Posterior vena cava (tissue), 2 donors: Measurements from ENCODE around the gene TGFBR3L. TPM values are rescaled to one million over a fixed set of nuclear protein-coding genes. Genes with fewer than 3 reads are reported as not detected.
"Not testable (repeated sequence)": the region's sequence is repeated elsewhere in the genome, so short reads cannot be mapped to it uniquely, and the experiment has no call there.

ENCODE experiments used
- DNase-seq: peaks from one replicate; pipeline ENCODE4 v3.0.0-alpha.2; 2020; ENCODE audit warnings: low spot score
- intact Hi-C, 2 donors: fragments of 100-400 bp; cut with DNase I; formaldehyde crosslinking; loops; one replicate each; pipeline versions ENCODE4 v1.14.1 to v1.14.2; 2022 to 2023
- total RNA-seq, 2 donors: library from RNA; stranded (reverse); fragmentation: NEBNext Ultra II Directional; extraction: Animal tissue kit (Norgen Biotek cat#: 25700); gene quantifications; one replicate each; pipeline ENCODE4 v1.2.1, GENCODE V29; 2021
- donor health status: DM: yes; HTN: yes; CAD: no.
- donor health status: DM: yes; HTN: yes; CAD: no.

The TGFBR3L gene
- total RNA-seq, 2 donors from 2014 or later, result 1.5 to 4.4 TPM

DNA sequence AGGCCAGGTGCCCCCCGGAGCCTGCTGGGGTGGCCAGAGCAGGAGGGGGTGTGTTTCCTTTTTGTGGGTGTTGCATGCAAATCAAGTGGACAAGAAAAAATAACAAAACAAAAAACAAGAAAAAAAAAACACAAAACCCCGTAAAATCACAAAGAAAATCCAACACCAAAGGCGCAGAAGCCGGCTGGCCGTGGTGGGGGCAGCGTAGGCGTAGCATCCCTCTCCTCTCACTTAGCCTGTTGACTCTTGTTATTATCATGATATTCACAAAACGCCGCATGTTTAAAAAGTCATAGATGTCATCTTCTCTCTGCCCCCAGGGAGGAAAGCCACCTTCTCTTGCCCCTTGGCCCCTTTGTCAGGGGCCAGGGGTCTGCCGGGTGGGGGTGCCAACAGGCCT lies 978 bp upstream of the TGFBR3L start:
- intact Hi-C loops, result no loop called here
- DNase-seq, result no peak

DNA sequence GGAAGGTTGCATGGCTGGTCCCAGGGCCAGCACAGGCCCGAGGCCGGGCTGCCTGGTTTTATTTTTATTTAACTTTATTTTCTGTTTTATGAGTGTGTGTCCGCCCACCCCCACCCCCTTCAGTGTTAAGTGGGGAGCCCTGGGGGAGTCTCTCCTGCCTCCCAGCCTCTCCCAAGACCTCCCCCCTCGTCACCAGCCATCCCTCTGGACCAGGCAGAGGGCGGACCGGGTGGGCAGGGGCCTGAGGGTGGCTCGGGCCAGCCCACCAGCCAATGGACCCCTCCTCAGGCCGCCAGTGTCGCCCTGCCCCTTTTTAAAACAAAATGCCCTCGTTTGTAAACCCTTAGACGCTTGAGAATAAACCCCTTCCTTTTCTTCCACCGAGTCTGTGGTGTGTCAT lies 531 bp upstream of the TGFBR3L start:
- no peak for DNase-seq
- intact Hi-C loops, result no loop called here

DNA sequence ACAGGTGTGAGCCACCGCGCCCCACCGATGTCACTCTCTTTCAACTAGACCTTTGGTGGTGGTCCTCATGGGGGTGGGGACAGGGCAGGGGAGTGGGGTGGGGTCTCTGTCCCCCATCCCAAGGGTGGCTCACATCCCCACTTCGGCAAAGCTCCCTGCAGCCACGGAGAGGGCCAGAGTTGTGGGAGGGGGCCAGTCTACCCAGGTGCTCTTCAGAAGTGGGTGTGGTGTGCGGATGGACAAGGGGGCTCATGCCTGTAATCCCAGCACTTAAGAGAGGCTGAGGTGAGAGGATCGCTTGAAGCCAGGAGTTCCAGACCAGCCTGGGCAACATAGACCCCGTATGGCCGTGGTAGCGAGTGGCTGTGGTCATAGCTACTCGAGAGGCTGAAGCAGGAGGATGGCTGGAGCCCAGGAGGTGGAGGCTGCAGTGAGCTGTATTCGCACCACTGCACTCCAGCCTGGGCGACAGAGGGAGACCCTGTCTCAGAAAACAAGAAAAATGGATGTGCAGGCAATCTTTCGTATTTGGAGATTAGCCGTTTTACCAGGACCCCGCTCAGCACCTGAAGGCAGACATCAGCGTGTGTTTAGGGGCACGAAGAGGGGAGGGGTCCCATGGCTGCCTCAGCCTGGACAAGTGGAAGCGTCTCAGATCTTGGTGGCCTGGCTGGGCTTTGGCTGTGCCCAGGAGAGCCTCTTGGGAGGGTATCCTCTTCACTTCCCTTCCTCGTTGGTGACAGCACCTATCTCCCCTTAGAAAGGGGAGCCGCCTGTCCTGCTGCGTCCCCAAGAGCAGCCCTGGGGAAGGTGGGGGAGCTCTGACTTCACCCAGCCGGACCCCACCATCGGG lies 846 bp downstream of the TGFBR3L start:
- DNase-seq, result no peak
- intact Hi-C loops, result no loop called here

DNA sequence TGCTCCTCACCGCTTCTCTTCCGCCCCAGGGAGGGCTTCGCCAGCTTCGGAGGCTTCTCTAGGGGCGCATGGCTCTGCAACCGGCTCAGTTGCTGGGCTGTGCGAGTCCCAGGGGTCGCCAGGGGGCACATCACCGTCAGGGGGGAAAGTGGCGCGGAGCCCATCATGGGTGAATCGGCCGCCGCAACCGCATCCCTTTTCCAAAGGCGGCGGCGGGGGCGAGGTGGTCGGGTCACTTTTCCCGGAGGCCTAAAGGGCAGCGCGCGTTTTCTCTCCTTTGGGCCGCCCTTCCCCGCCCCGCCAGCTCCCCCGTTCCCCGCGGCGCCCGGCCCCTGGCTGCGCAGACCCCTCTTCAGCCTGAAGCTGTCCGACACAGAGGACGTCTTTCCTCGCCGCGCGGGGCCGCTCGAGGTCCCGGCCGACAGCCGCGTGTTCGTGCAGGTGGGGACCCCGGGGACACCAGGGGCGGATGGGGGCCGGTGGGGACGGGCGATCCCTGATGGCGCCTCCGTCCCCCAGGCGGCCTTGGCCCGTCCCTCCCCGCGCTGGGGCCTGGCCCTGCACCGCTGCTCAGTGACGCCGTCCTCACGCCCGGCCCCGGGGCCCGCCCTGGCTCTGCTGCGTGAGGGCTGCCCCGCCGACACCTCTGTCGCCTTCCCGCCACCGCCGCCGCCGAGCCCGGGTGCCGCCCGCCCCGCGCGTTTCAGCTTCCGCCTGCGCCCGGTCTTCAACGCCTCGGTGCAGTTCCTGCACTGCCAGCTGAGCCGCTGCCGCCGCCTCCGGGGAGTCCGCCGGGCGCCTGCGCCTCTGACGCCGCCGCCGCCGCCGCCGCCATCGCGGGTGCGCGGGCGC lies 1.7 kb downstream of the TGFBR3L start:
- no peak for DNase-seq
- intact Hi-C loops, result no loop called here

DNA sequence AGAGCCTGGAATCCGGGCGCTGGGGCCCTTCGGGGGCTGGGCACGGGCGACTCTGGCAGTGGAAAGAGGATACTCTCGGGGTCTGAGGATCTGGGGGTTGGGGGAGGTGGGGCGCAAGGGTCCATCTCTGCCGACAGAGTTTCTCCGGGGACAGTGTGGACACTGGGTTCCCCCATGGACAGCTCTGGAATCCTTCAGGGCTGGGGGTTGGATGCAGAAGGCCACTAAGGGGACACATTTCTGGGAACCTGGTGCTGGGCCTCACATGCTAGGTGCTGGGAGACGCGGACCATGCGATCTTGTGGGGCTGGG lies 2.3 kb downstream of the TGFBR3L start:
- intact Hi-C loops, result no loop called here
- DNase-seq, result no peak

DNA sequence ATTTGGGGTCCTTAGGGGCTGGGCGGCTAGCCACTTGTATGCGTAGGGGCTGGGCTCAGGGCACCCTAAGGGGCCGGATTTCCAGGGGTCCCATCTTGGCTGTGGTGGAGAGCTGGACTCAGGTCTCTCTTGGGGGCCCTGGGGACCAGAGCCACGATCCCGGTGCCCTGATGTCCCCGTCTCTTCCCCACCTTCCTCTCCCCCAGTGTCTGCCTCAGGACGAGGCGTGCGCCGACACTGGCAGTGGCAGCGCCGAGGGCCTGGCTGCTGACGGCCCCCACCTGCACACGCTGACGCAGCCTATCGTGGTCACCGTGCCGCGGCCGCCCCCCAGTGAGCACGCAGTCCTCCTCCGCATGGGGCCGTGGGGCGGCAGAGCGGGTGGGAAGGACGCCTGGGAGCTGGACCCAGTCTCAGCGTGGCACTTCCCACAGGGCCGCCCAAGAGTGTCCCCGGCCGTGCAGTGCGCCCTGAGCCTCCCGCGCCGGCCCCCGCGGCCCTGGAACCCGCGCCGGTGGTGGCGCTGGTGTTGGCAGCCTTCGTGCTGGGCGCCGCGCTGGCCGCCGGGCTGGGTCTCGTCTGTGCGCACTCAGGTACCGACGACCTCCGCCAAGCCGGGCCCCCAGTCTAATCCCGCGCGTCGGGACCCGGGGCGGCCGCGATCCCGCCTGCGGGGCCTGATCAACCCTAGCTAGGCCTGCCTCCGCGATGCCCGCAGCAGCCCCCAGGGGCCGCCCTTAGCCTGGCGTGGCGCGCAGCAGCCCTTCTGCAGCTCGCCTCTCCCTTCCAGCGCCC lies 2.8 kb downstream of the TGFBR3L start:
- intact Hi-C loops, result no loop called here
- DNase-seq, result no peak

DNA sequence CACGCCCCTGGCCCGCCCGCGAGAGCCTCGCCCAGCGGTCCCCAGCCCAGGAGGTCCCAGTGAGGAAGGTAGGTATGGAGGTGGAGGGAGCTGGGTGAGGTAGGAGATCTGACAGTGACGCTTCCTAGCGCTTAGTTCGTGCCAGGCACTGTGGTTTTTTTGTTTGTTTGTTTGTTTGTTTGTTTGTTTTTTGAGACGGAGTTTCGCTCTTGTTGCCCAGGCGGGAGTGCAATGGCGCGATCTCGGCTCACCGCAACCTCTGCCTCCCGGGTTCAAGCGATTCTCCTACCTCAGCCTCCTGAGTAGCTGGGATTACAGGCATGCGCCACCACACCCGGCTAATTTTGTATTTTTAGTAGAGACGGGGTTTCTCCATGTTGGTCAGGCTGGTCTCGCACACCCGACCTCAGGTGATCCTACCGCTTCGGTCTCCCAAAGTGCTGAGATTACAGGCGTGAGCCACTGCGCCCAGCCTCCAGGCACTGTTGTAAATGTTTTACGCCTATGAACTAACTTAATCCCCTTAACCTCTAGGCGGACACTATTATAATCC lies 3.5 kb downstream of the TGFBR3L start:
- intact Hi-C loops, DNase-seq: not testable (repeated sequence)

DNA sequence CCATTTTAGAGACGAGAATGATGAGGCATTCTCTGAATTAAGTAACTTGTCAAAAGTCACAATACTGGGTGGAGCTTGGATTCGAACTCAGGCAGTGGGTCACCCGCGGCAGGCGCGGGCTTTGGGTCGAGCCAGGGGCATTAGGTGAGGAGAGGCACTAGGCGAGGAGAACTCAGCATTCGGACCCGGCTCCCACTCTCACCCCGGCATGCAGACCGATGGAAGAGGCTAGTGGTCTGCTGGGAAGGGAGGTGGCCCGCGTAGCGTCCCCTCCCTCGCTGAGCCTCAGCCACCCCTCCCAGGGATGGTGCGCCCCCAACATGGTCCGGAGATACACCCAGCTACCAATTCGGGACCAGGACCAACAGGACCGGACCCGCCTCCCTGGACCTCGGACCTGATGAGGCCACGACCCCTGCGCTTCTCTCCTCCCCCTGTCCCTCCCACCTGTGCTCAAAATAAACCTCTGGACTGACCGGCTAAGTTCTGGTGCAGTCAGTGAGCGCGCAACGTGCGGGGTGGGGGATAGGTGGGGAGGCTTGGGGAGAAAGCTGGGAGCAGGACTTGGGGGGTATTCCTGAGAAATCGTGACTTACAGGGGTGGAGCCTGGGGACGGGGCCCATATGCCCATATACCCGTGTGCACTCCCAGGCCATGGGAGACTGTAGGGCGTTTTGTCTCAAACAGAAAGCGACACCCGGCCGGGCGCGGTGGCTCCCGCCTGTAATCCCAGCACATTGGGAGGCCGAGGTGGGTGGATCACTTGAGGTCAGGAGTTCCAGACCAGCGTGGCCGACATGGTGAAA lies 4.2 kb downstream of the TGFBR3L start:
- intact Hi-C loops, result no loop called here
- DNase-seq, result no peak

DNA sequence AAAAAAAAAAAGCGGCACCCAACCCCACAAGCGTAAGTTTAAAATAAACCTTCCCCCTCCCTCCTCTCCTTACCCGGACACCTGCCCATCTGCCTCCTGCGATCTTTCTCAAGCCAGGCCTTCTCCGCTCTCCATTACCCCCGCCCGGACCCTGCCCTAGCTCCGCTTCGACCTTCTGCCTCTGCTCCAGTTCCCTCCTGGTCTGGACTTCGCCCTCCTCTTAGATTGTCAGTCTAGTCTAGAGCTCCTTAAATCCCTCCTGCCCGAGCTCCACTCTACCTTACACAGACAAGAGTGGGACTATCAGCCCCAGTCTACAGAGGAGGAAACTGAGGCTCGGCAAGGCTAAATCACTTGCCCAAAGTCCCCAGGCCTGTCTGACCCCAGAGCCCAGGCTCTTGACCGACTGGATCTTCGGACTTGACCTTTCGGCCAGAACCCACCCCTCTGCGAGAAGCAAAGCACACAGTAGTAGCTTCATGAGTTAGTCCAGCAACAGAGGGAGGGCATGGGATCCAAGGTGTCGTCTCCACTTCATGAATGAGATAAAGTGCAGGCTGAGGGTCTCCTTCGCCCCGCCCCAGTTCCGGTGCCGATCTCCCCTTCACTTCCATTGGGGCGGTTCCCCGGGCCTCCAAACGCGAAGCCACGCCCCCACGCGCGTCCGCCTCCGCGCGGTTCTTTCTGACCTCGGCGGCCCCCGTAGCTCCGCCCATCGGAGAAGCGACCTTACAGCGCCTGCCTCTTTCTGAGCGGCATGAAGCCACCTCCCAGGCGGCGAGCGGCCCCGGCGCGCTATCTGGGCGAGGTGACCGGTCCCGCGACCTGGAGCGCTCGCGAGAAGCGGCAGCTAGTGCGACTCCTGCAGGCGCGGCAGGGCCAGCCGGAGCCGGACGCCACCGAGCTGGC lies 5.2 kb downstream of the TGFBR3L start, which contains the start of gene SNAPC2:
TSS of gene SNAPC2 (plus strand) at position 729 of the 909 bp plus-strand sequence. CDS start at position 758, 29 bp downstream.
- peak; percentile 99 for DNase-seq
- intact Hi-C loops, result no loop called here

DNA sequence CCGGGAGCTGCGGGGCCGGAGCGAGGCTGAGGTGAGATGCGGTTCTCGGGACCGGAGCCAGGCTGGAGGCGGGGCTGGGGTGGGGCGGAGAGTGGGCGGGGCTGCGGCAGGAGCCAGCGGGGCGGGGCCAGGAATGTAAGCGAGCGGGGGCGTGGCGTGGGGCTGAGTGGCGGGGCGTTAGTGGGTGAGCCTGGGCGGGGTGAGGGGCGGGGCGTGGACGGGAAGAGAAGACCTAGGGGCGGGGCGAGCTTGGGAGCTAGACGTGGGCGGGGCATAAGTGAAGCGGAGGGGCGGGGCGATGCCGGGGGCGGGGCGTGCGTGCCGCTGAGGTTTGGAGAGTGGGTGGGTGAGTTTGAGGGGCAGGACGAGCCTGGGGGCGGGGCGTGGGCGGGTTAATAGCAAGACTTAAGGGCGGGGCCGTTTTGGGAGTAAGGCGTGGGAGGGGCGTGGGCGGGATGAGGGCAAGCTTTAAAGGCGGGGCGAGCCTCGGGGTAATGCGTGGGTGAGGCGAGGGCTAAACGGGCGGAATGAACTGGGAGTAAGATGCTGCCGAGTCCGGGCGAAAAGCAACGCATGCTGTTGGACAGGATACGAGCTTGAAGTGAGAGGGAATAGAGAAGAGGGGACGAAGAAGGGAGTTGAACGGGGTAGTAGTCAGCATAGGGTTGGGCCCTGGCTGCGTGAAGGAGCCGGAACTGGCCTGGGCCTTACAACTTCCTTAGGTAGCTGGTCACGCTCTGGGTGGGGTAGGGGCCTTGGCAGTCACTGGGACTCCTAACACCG lies 6.1 kb downstream of the TGFBR3L start:
- intact Hi-C loops, result no loop called here
- peak; percentile 100 for DNase-seq

DNA sequence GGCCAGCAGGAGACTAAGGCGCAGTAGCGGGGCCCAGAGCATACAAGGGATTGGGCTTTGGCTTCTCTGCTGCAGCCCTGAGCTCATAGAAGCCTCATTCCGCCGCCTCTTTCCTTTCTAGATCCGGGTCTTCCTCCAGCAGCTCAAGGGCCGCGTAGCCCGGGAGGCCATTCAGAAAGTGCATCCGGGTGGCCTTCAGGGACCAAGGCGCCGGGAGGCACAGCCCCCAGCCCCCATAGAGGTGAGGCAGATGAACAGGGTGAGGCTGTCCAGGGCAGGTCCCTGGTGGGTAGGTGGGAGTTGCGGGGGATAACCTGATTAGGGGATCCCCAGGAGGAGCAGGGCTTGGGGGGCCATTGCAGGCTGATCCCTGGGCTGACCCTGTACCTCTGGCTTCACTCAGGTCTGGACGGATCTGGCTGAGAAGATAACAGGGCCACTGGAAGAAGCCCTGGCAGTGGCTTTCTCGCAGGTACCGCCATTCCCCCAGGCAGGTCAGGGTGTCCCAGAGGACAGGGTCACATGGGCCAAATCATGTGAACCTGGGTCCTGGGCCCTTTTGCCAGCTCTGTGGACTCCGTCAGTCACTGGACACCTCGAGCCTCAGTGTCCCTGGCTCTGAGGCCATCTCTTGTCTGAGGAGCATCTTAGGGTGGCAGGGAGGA lies 6.8 kb downstream of the TGFBR3L start:
- intact Hi-C loops, result no loop called here
- DNase-seq, result no peak

DNA sequence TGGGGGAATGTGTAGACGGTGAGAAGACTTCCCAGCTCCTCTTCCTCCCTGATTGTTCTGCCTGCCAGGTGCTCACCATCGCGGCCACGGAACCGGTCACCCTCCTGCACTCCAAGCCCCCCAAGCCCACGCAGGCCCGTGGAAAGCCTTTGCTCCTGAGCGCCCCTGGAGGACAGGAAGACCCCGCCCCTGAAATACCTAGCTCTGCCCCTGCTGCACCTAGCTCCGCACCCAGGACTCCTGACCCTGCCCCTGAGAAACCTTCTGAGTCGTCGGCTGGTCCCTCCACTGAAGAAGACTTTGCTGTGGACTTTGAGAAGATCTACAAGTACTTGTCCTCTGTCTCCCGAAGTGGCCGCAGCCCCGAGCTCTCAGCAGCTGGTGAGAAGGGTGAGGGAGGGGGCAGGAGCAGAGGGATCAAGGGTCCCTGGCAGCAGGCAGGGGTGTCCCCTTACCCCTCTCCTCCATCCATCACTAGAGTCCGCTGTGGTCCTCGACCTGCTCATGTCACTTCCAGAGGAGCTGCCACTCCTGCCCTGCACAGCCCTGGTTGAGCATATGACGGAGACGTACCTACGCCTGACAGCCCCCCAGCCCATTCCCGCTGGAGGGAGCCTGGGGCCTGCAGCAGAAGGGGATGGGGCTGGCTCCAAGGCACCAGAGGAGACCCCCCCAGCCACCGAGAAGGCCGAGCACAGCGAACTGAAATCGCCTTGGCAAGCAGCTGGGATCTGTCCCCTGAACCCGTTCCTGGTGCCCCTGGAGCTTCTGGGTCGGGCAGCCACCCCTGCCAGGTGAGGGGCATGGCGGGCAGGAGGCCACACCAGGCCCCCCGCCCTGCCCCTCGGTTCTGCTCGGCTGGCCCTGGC lies 7.6 kb downstream of the TGFBR3L start:
- intact Hi-C loops, result no loop called here
- no peak for DNase-seq

DNA sequence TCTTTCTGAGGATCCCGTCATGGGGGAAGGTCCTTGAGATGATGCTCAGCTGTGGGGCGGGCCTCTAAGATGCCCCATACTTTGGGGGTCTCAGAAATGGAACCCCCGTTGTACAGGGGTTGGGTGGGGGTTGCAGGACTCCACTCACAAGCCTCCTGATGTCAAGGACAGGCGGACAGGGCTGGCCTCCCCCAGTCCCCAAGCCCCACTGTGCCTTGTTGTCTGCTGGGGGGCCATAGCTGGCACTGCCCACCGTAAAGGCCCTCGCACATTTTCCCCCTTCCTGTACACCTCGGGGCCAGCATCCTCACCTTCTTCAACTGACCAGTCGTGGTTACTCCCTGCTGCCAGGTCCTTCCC lies 8.2 kb downstream of the TGFBR3L start:
- DNase-seq, result no peak
- intact Hi-C loops, result no loop called here

DNA sequence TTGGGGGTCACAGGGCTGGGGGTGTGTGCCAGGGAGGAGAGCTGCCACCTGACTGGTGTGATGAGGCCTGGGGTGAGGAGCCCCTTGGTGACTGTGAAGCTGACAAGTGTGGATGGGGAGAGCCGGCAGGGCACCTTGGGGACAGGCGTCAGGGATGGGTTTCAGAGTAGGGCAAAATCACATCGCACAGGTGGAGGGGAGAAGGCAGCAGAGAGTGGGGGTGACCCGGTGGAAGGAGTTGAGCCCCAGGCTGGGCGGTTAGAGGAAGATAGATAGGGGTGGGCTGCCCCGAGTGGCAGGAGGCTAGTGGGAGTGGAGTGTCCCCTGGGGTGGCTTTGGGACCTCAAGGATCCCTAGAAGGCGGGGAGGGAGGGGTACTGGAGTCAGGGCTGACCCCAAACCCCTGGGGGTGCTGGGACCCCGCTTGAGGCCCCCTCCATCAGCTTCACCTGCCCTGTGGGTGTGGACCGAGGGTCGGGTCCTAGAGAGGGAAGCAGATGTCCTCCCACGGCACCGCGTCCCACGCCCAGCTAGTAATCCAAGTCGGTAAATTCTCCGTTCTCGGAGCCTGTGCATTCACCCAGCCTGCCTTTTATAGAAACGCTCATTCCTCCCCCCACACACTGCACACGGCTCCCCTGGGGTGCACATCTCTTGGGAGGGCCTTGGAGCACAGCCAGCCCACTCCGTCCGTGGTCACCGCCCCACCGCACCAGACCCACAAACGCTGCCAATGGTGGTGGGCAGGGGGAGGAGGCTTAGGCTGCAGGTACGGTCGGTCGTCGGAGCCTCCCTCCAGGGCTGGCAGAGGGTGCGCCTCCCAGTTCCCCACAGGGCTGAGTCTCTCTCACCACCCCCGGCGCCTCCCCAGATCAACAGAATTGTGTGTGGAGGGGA lies 8.9 kb downstream of the TGFBR3L start:
- no peak for DNase-seq
- intact Hi-C loops, result no loop called here

DNA sequence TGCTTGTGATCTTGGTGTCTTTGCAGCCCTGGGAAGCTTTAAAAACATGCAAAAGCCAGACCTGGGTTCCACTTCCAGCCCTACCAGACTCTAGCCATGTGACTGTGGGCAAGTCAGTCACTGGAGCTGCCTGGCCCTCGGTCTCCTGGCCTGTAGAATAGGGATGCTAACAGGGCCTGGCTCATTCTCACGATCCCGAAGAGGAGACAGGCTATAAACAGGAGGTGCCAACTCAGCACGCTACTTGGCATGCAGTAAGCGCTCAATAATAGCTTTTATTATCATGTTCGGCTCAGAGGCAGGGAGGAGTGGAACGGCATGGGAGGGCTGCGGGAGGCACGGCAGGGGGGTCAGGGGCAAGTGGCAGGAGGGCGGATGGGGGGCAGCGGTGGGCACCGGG lies 9.6 kb downstream of the TGFBR3L start:
- intact Hi-C loops, result no loop called here
- no peak for DNase-seq
